Activated T-helper 1 cell treated with anti-CD3 and anti-CD28 coated beads, Interleukin-2, amount 50 U/mL, for 16 hours (primary cell): ENCODE results near the gene CTNNA2.

Experiments
- DNase-seq, 2 donors: peaks; one replicate each; pipeline ENCODE4 v3.0.0-alpha.2; 2020; ENCODE audit warnings: low read depth in 1 of 2, low spot score in 1 of 2

CTNNA2 gene

DNA sequence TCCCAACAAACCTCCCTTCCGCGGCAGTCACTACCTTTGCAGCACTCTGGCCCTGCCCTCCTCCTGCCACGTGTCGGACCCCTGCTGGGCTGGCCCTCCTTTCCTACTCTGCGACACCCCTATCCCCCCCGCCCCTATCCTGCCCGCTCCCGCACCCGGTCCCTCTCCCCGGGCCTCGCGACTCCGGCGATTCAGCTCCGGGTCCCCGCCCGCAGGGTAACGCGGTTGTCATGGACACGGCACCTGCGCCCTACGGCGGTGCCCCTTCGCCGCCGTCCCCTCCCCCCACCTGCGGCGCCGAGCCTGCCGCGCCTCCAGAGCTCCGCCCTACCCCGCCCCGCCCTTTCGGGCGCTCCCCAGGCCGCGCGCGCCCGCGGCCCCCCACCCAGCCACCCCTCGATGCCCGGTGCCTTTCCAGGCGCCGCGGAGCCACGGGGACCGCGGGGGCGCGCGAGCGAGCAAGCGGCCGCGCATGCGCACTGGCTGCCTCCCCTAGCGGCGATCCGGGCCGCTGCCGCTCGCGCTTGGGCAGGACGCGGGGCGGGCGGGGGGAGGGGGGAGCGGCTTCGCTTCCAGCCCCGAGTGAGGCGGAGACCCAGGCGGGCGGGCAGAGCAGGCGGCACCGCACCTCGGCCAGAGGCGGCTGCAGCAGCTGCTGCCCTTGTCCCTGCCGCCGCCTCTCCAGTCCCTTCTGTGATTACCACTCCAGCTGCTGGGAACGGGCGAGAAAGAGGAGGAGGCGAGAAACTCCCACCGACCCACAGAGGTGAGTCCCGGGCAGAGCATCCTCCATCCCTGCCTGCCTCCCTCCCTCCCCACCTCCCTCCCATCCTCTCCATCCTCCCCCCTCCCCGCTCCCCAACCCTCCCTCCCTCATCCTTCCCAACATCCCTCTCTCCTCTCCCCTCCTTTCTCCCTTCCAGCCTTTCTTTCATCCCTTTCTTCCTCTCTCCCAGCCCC, at the start of gene CTNNA2:
TSS of gene CTNNA2 (plus strand) at position 610 of the 960 bp plus-strand sequence.
- no peak for DNase-seq

- no peak for DNase-seq
Measured at GRCh38 chr2:79487399-79487798, 25.5 kb upstream of the CTNNA2 start.

- no peak for DNase-seq
Measured at GRCh38 chr2:79511320-79511951, 1.4 kb upstream of the CTNNA2 start.

DNA sequence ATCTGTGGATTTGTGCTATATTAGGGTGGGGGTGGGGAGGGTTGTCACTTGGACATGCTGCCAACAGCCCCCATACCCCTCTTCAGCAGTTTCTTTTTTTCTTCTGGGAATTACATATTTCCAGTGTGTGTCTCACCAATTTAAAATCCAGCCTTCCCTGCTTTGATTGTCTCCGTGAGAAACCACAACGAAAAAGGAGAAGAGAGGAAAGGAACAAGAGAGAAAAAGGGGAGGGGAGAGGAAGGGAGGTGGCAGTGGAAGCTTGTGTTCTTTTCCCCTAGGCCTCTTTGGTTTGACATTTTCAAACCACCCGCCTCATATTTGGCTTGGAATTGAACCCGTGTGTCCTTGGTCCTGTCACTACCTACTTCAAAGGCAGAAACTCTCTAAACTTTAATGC, 860 bp downstream of the CTNNA2 start:
- no peak for DNase-seq

DNA sequence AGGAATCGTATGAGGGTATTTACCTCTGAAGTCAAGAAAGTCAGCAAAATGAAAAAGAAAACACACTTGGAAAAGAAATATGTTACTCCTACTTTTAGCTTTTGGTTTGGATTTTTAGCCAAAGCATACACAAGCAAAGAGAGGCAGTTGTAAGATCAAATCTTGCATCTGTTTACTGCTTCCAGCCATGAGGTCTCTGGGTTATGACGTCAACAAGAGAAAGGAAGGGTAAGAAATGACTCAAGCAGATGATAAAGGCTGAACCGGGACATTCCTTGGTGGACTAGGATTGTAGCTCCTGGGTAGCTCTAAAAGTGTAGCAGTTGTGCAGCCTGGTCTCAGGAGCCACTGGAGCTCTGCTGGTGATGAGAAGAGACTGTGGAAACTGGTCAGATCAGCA, 16.8 kb downstream of the CTNNA2 start:
- no peak for DNase-seq

- DNase-seq, result no peak
Measured at GRCh38 chr2:79530443-79530842, 17.6 kb downstream of the CTNNA2 start.

GRCh38 chr2:79547568-79547967, 34.7 kb downstream of the CTNNA2 start:
- no peak for DNase-seq

DNA sequence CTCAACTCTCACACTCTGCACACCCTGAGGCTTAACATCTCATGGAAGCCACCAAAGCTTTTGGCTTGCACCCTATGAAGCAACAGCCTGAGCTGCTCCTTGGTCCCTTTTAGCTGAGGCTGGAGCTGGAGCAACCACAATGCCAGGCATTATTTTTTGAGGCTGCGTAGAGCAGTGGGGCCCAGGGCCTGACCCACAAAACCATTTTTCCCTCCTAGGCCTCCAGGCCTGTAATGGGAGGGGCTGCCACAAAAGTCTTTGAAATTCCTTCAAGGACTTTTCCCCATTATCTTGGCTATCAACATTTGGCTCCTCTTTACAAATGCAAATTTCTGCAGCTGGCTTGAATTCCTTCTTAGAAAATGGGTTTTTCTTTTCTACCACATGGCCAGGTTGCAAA, 39.8 kb downstream of the CTNNA2 start:
- no peak for DNase-seq

DNA sequence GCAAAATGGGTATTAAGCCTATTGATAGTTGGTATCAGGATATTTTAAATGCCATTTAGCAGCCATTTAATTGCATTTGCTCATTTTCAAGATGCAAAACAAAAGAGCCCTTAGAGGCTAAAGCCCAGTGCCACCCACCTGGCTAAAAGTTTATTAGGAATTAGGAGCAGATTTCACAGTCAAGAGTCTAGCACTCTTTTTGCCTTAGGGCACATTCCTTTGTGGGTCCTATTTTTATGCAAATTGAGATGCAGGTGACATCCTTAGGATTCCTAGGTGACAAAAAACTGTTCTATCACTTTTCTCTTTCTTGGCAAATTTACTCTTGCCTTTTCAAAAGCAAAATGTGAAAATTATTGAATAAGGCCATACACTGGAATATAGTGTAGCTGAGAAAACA, 42.0 kb downstream of the CTNNA2 start:
- DNase-seq, result no peak

- no peak for DNase-seq
Measured at GRCh38 chr2:79564065-79564464, 51.2 kb downstream of the CTNNA2 start.

GRCh38 chr2:79569048-79569447, 56.2 kb downstream of the CTNNA2 start:
- no peak for DNase-seq

GRCh38 chr2:79573895-79574674, 61.2 kb downstream of the CTNNA2 start:
- DNase-seq, result no peak

DNA sequence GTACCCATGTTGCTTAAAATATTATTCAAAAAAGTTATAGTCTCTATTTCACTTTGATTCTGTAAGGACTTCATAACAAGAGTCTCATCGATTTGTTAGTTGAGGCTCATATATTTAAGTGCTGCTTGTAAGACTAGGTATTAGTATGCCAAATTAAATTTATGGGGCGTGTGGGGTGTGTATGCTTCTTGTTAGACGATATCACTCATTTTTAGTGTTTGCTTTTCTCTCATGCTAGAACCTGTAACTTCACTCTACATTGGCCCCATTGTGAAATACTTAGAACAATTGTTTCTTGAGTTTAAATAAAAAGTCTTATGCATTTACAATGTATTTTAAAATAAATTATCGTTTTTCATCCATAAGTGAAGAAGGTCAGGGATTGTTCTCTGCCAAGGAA, 63.6 kb downstream of the CTNNA2 start:
- DNase-seq, result no peak

DNA sequence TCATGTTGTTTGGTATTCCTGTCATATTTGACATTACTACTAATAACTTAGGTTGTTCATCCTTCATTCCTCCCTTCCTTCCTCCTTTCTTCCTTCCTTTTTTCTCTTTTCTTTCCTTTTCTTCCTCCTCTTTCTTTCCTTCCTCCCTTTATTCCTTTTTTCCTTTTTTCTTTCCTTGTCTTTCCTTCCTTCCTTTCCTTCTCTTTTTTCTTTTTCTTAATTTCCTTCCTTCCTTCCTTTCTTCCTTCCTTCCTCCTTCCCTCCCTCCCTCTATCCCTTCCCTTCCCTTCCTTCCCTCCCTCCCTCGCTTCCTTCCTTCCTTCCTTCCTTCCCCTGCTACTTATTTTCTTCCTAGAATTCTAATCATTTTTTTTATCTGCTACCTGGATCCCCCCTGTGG, 66.1 kb downstream of the CTNNA2 start:
- DNase-seq, result no peak

DNA sequence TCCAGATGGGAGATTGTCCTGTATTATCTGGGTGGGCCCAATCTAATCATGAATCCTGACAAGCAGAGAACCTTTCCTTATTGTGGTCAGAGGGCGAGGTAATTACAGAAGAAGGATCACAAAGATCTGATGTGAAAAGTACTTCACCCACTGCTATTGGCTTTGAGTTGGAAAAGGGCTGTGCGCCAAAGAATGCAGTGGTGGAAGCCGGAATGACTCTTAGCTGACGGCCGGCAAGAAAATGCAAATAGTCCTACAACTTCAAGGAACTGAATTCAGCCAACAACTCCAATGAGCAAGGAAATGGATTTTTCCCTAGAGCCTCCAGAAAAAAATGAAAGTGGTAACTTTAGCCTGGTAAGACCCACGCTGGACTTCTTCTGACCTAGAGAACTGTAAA, 67.3 kb downstream of the CTNNA2 start:
- no peak for DNase-seq

DNA sequence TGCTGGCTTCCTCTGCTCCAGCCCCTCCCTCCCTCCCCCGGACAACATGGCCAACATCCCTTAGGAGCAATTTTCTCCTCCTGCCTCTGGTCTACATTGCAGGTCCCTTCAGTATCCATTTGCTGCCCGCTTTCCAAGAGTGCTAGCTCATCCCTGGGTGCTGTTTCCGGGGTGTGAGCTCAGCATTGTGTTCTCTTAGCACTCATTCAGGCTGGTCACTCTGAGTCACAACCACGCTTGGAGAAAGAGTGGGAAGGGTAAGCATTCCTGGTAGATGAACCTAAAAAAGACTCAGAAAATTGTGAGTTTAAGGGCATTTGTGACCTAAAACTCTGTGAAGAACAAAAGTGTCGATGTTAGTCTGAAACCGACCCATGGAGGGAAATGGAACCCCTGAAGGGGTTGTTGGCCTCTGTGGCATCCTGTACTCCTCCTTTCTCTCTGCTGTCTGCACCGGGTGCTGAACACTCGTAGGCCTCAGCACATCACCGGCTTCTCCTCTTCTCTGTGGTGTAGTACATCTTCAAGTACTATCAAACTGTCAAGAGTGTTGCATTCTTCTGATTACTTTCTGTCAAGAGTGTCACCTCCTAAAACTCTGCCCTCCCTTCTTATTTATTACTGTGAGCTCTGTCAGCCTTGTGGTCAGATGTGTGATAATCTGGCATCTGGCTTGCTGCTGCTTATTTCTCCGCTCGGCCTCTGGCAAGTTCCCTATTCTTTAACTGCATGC, 73.0 kb downstream of the CTNNA2 start:
- no peak for DNase-seq

DNA sequence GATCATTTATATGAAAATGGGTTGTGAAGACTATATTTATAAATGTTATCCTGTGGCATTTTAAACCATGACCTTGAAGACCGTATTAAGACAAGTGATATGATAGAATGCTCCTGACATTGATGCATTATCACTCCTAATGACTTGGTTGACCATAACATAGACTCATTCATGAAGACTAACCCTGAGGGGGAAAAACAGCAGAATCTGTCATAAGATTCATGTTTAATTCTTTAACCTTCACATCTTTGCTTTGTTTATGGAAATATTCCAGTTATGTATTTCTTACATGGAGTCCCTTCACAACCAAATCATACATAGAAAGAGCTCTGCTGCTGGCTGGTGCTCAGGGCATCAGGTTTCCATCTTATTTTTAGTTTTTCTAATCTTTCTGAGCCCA, 78.4 kb downstream of the CTNNA2 start:
- no peak for DNase-seq

DNA sequence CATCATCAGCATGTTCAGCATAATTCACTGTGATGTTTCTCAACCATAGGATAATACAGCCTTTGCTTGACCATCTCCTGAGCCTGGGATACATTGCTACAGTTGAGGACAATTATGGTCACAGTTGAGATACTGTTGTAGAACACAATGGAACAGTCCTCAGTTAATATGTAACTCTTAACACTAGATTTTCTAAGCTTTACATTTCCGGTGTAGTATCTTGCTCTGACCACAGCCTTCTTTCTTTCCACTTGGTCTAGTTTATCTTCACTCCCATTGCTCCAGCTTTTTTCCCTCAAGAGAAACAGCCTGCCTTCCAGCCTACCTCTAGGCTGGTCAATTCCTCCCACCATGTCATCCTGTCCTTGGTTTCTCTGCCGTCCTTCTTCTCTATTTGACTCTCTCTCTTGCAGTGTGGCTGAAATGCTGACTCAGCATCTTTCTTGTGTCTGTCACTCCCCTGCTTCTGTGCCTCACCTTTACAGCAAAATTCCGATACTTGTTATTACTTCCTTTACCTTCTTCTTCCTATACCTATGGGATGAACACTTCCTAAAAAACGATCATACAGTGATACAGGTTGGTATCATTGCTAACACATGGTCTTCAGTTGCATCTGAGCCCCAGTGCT, 80.5 kb downstream of the CTNNA2 start:
- DNase-seq, result no peak

GRCh38 chr2:79596403-79596802, 83.6 kb downstream of the CTNNA2 start:
- DNase-seq, result no peak

DNA sequence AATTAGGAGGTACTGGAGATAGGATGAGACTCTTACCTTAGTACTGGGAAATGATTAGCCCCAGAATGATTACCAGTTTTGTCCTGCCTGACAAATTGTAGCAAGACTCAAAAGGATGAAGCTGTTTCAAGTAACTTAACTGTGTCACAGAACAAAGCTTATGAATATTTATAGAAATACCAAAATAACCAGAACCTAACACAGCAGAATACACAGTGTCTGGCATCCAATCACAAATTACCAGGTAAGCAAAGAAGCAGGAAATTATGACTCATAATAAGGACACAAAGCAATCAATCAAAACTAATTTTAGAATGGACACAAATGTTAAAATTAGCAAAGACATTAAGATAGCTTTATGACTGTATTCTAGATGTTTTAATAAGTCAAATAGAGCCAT, 91.9 kb downstream of the CTNNA2 start:
- no peak for DNase-seq
